ENCODE results near the gene SCAF1. TPM values are rescaled to one million over a fixed set of nuclear protein-coding genes. Genes with fewer than 3 reads are reported as not detected.

SCAF1 gene
- total RNA-seq, 1 experiment from 2014 or later = 6.2 TPM

Small RNA genes lying within 50 kb of the gene (small RNA-seq; reads per million reads assigned to genes)
- 0.02 to 0.05 reads per million in 2 experiments for gene MIR5088

Other genes with a start within 250 kb of the SCAF1 start
- not detected in 2 replicates for gene PTH2, start 218.8 kb upstream of the SCAF1 start, total RNA-seq (2014; rRNA removed; shearing (Covaris generic))
- not detected in 2 replicates for gene GFY, start 216.8 kb upstream of the SCAF1 start, total RNA-seq (2014; rRNA removed; shearing (Covaris generic))
- 1.2 TPM in 2 replicates for gene SLC17A7, start 200.7 kb upstream of the SCAF1 start, total RNA-seq (2014; rRNA removed; shearing (Covaris generic))
- 60.8 and 64.1 TPM in 2 replicates for gene PIH1D1, start 190.4 kb upstream of the SCAF1 start, total RNA-seq (2014; rRNA removed; shearing (Covaris generic))
- 15.1 and 16.7 TPM in 2 replicates for gene ALDH16A1, start 189.0 kb upstream of the SCAF1 start, total RNA-seq (2014; rRNA removed; shearing (Covaris generic))
- 0.27 and 0.37 TPM in 2 replicates for gene FLT3LG, start 168.0 kb upstream of the SCAF1 start, total RNA-seq (2014; rRNA removed; shearing (Covaris generic))
- gene RPL13A, start 154.6 kb upstream of the SCAF1 start, total RNA-seq (2014; rRNA removed; shearing (Covaris generic)) = 3,128 and 3,479 TPM in 2 replicates
- gene RPS11, start 145.8 kb upstream of the SCAF1 start, total RNA-seq (2014; rRNA removed; shearing (Covaris generic)) = 2,119 and 2,380 TPM in 2 replicates
- 0.69 and 3.1 TPM in 2 replicates for gene FCGRT, start 129.5 kb upstream of the SCAF1 start, total RNA-seq (2014; rRNA removed; shearing (Covaris generic))
- 0.90 and 1.8 TPM in 2 replicates for gene RCN3, start 114.2 kb upstream of the SCAF1 start, total RNA-seq (2014; rRNA removed; shearing (Covaris generic))
- 38.4 and 46.5 TPM in 2 replicates for gene NOSIP, start 61.7 kb upstream of the SCAF1 start, total RNA-seq (2014; rRNA removed; shearing (Covaris generic))
- 0.98 and 6.8 TPM in 2 replicates for gene PRRG2, start 60.9 kb upstream of the SCAF1 start, total RNA-seq (2014; rRNA removed; shearing (Covaris generic))
- gene PRR12, start 51.0 kb upstream of the SCAF1 start, total RNA-seq (2014; rRNA removed; shearing (Covaris generic)) = 0.87 and 1.8 TPM in 2 replicates
- gene RRAS, start 2.1 kb upstream of the SCAF1 start, total RNA-seq (2014; rRNA removed; shearing (Covaris generic)) = 4.1 and 4.4 TPM in 2 replicates
- gene IRF3, start 23.6 kb downstream of the SCAF1 start, total RNA-seq (2014; rRNA removed; shearing (Covaris generic)) = 23.3 and 27.6 TPM in 2 replicates
- gene BCL2L12, start 23.7 kb downstream of the SCAF1 start, total RNA-seq (2014; rRNA removed; shearing (Covaris generic)) = 3.1 and 5.3 TPM in 2 replicates
- gene PRMT1, start 35.1 kb downstream of the SCAF1 start, total RNA-seq (2014; rRNA removed; shearing (Covaris generic)) = 204 and 211 TPM in 2 replicates
- 0.59 and 0.61 TPM in 2 replicates for gene ADM5, start 47.4 kb downstream of the SCAF1 start, total RNA-seq (2014; rRNA removed; shearing (Covaris generic))
- gene CPT1C, start 48.9 kb downstream of the SCAF1 start, total RNA-seq (2014; rRNA removed; shearing (Covaris generic)) = 2.5 and 3.8 TPM in 2 replicates
- not detected in 2 replicates for gene TSKS, start 121.1 kb downstream of the SCAF1 start, total RNA-seq (2014; rRNA removed; shearing (Covaris generic))
- gene AP2A1, start 124.8 kb downstream of the SCAF1 start, total RNA-seq (2014; rRNA removed; shearing (Covaris generic)) = 23.1 and 29.0 TPM in 2 replicates
- 29.2 and 31.0 TPM in 2 replicates for gene FUZ, start 171.1 kb downstream of the SCAF1 start, total RNA-seq (2014; rRNA removed; shearing (Covaris generic))
- 7.8 and 8.2 TPM in 2 replicates for gene MED25, start 176.1 kb downstream of the SCAF1 start, total RNA-seq (2014; rRNA removed; shearing (Covaris generic))
- gene PTOV1, start 208.9 kb downstream of the SCAF1 start, total RNA-seq (2014; rRNA removed; shearing (Covaris generic)) = 45.9 and 58.8 TPM in 2 replicates
- 33.8 and 35.9 TPM in 2 replicates for gene PNKP, start 225.4 kb downstream of the SCAF1 start, total RNA-seq (2014; rRNA removed; shearing (Covaris generic))
- 6.2 and 6.4 TPM in 2 replicates for gene AKT1S1, start 235.1 kb downstream of the SCAF1 start, total RNA-seq (2014; rRNA removed; shearing (Covaris generic))
- 3.5 and 5.6 TPM in 2 replicates for gene TBC1D17, start 235.5 kb downstream of the SCAF1 start, total RNA-seq (2014; rRNA removed; shearing (Covaris generic))

Data from SK-MEL-5 (cell line).